Measurements from ENCODE around the gene KIF3A.

The KIF3A gene

DNA sequence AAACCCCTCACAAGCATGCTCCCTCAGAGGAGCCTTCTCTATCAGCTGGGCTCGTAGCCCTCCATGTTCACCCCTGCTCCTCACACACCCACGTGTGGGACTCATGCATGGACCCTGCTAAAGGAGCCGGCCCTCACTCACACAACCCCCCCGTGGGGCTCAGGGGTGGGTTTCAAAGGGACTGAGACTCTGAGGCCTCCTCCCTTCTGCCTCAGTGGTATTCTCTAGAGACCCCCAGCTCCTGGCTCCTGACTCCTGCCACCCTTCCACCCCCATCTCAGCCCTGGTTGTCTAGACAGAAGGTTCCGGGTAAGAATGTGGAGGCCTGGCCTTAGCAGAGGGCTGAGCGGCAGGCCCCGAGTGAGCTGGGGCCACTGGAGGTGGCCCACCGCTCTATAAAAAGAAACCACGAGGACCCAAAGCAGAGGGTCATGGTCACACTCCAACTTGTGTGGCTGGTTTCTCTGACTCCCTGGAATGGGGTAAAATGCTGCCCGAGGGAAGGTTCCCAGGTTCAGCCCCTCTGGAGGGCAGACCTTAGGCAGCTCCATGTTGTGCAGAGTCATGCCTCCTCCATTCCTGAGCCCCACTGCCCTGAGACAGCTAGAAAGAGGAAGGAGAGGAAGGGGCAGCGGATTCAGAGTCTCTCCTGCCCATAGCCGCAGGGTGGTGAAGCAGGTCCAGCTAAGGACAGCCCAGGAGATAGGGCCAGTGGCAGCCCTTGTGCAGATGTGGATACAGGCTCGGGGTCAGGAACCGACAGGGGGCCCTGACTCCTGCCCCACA is 28.9 kb upstream of the KIF3A start:
- no peak for DNase-seq (ENCODE audit: low read depth)
- in situ Hi-C loops (cut with HindIII; ENCODE audit: low sequenced_read_pairs), result no loop called here

DNA sequence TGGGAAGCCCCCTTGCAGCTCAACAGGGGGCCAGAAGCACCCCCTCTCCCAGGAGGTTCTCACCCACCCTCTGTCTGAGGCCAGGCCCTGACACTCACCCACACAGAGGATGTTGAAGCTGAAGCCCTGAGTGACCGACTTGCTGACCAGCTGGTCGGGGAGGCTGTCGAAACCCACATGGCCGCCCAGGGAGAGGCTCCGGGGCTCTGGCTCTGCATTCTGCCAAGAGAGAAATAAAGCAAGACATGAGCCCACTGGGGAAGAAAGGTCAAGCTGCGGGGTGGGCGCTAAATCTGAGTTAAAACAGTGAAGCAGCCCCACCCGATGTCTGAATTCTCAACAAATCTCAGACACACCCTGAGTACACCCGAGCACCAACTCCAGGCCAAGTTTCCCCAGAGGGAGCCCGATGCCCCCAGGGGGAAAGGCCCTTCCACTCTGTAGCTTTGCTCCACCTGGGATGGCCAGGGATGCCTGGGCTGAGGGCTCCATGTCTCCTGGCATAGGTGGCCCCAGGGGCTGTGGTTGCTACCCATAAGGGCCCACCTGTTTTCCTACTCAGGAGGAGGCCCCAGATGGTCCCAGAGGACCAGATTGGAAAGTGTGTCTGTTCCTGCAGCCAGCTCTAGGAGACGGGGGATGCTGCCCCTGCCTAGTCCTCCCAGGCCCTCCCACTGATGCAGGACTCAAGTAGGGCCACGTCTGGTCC is 28.1 kb upstream of the KIF3A start:
- no peak for DNase-seq (ENCODE audit: low read depth)
- no peak overlapping the region for H3K4me3 ChIP-seq (ENCODE audit: low read depth, low read length)
- TF ChIP-seq, protein P1, sequence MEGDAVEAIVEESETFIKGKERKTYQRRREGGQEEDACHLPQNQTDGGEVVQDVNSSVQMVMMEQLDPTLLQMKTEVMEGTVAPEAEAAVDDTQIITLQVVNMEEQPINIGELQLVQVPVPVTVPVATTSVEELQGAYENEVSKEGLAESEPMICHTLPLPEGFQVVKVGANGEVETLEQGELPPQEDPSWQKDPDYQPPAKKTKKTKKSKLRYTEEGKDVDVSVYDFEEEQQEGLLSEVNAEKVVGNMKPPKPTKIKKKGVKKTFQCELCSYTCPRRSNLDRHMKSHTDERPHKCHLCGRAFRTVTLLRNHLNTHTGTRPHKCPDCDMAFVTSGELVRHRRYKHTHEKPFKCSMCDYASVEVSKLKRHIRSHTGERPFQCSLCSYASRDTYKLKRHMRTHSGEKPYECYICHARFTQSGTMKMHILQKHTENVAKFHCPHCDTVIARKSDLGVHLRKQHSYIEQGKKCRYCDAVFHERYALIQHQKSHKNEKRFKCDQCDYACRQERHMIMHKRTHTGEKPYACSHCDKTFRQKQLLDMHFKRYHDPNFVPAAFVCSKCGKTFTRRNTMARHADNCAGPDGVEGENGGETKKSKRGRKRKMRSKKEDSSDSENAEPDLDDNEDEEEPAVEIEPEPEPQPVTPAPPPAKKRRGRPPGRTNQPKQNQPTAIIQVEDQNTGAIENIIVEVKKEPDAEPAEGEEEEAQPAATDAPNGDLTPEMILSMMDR (IDR thresholded peaks at IDR 0.05; ENCODE audit: low read depth, low read length, missing control alignments), result no peak
- in situ Hi-C loops (cut with HindIII; ENCODE audit: low sequenced_read_pairs), result no loop called here

More for the DNA sequence above, 28.9 kb upstream of the KIF3A start:
- TF ChIP-seq, protein P1 (IDR thresholded peaks at IDR 0.05; ENCODE audit: low read depth, low read length, missing control alignments), result no peak
- no peak overlapping the region for H3K4me3 ChIP-seq (ENCODE audit: low read depth, low read length)

- H3K4me3 ChIP-seq (ENCODE audit: low read depth, low read length), result no peak overlapping the region
- TF ChIP-seq, protein P1 (IDR thresholded peaks at IDR 0.05; ENCODE audit: low read depth, low read length, missing control alignments), result no peak
- in situ Hi-C loops (cut with HindIII; ENCODE audit: low sequenced_read_pairs), result no loop called here
- no peak for DNase-seq (ENCODE audit: low read depth)
These were observed 27.4 kb upstream of the KIF3A start for GRCh38 chr5:132764671-132765238.

DNA sequence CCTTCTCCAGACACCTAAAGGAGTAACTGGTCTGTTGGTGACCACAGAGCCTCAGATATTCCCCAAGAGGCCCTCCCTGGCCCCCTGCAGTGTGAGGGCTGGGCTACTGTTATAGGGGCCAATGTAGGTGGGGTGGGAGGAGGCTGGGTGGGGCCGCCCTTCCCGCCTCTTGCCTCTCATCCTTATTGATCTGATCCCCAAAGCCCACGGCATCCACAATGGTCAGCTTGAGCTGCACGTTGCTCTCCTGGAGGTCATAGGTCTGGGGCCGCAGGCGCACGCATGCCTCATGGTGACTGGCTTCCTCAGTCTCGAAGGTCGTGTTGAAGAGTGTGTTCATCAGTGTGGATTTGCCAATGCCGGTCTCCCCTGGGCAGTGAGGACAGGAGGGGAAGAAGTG is 26.7 kb upstream of the KIF3A start:
- H3K4me3 ChIP-seq (ENCODE audit: low read depth, low read length), result no peak overlapping the region
- TF ChIP-seq, protein P1 (IDR thresholded peaks at IDR 0.05; ENCODE audit: low read depth, low read length, missing control alignments), result no peak
- in situ Hi-C loops (cut with HindIII; ENCODE audit: low sequenced_read_pairs), result no loop called here
- DNase-seq (ENCODE audit: low read depth), result no peak

DNA sequence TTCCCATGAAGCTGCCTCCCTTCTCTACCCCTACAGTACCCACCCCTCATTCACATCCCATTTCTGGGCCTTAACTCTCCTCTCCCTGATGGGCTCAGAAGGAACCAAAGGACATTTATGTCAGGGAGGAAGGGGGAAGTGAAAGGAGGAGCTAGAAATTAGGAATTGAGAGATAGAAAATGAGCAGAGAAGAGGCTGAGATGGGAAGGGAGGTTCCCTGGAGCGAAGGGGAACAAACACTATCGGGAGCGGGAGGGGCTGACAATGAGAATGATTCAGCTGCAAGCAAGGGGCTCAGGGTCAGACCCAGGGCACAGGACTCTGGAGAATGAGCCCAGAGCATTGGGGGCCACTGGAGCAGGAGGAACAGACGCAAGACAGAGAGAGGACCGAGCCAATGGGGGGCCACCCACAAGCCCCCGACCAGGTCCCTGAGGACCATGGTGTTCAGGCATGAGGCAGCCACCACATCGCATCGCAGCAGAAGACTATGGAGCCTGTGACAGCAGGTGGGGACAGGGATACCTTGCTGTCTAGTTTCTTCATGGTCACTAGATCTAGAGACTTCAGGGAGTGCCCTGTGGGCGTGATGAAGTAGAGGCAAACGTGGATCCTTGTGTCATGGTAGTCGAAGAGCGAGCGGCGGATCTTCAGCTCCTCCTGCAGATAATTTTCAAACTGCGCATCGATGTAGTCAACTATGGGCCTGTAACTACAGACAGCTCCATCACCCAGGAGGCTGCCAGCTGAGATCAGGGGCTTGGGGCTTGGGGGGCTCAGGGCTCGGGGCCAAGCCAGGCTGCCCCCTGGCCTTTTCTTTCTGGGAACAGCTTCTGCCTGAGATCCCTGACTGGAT is 26.1 kb upstream of the KIF3A start:
- no peak for DNase-seq (ENCODE audit: low read depth)
- in situ Hi-C loops (cut with HindIII; ENCODE audit: low sequenced_read_pairs), result no loop called here
- TF ChIP-seq, protein P1 (IDR thresholded peaks at IDR 0.05; ENCODE audit: low read depth, low read length, missing control alignments), result no peak
- H3K4me3 ChIP-seq (ENCODE audit: low read depth, low read length), result no peak overlapping the region

All from astrocyte of the cerebellum (primary cell).